Activated T-helper 17 cell treated with anti-CD3 and anti-CD28 coated beads, Interleukin-2, amount 50 U/mL, for 72 hours (primary cell): Measurements from ENCODE around the gene SCUBE1. TPM values are rescaled to one million over a fixed set of nuclear protein-coding genes. Genes with fewer than 3 reads are reported as not detected.
"Not testable (repeated sequence)": the region's sequence is repeated elsewhere in the genome, so short reads cannot be mapped to it uniquely, and the experiment has no call there.

ENCODE experiments used
- ATAC-seq: fragments of 150-1000 bp; cut with Tn5 transposase; replicated peaks from 2 replicates; pipeline ENCODE4 v1.10.0; 2021; ENCODE audit warnings: mild to moderate bottlenecking, moderate library complexity
- H3K27ac Mint-ChIP-seq: one replicate; pipeline ENCODE4 v1.8.0; 2022; ENCODE audit warnings: mixed read lengths
- H3K27me3 Mint-ChIP-seq: one replicate; pipeline ENCODE4 v1.8.0; 2022; ENCODE audit warnings: mixed read lengths
- H3K36me3 Mint-ChIP-seq: one replicate; pipeline ENCODE4 v1.8.0; 2022; ENCODE audit warnings: low read depth, mild to moderate bottlenecking, mixed read lengths
- H3K4me1 Mint-ChIP-seq: one replicate; pipeline ENCODE4 v1.8.0; 2022; ENCODE audit warnings: mixed read lengths
- H3K4me3 Mint-ChIP-seq: one replicate; pipeline ENCODE4 v1.8.0; 2022; ENCODE audit warnings: mild to moderate bottlenecking, mixed read lengths
- H3K9me3 Mint-ChIP-seq: one replicate; pipeline ENCODE4 v1.8.0; 2022; ENCODE audit warnings: mixed read lengths
- total RNA-seq, 2 donors: library from RNA; stranded (reverse); gene quantifications; one replicate each; pipeline ENCODE4 v1.2.3, GENCODE V29; 2022

SCUBE1 gene
- total RNA-seq, 2 donors from 2014 or later: not detected

DNA sequence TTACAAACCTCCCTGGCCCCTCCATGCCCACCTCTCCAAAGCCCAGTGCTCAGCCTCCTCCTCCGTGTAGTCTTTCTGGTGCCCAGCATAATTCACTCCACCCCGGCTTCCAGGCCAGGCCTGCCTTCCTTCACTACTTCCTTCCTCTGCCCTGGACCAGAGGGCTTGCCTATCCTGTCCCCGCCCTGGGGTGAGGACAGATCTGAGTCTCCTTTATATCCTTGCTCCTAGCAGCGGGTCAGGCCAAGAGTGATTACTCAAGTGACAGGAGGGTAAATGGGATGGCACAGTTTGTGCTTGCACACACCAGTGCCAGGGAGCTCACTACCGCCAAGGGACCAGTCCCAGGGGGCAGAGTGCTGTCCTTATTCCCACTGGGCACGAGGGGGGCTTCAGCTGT, 48.0 kb downstream of the SCUBE1 start:
- no peaks in the 10 kb centered on the region for H3K36me3 Mint-ChIP-seq
- H3K27me3 Mint-ChIP-seq: no peaks in the 10 kb centered on the region
- no peak overlapping the region for H3K4me3 Mint-ChIP-seq
- no peaks in the 10 kb centered on the region for H3K9me3 Mint-ChIP-seq
- no peaks in the 10 kb centered on the region for H3K4me1 Mint-ChIP-seq
- no peak for ATAC-seq
- H3K27ac Mint-ChIP-seq: no peak overlapping the region

DNA sequence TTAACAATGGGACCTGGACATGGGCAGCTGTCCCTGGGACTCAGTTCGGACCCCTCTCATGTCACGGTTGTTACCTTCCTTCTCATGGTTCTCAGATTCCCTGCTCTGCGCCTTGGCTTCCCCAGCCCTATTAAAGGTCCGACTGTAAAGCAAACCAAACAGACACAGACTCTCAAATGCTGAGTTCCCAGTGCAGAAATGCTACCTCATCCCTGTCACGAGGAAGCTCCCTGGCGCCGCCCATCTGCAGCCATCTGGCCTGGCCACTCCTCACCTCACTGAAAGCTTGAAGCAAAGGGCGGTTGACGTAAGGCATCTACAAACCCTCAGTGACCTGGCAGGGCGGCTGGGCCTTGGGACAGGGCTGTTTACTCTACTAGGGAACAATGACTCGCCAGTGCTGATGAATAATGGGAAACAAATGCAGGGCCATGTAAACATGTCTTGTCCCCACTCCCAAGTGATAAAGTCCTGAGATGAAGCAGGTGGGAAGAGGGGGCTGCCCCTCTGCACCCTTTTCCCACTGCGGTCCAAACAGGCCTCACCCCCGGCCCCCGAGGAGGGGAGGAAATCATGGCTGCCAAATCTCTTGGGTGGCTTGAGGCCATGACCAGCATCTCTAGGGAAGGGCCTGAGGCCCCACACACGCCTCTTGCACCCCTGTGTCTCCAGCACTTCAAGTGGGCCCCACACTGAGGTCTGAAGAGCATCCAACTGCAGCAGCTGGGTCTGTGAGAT, 49.3 kb downstream of the SCUBE1 start:
- no peaks in the 10 kb centered on the region for H3K36me3 Mint-ChIP-seq
- no peak overlapping the region for H3K27ac Mint-ChIP-seq
- no peak for ATAC-seq
- H3K4me3 Mint-ChIP-seq: no peak overlapping the region
- no peaks in the 10 kb centered on the region for H3K4me1 Mint-ChIP-seq
- no peaks in the 10 kb centered on the region for H3K27me3 Mint-ChIP-seq
- no peaks in the 10 kb centered on the region for H3K9me3 Mint-ChIP-seq

DNA sequence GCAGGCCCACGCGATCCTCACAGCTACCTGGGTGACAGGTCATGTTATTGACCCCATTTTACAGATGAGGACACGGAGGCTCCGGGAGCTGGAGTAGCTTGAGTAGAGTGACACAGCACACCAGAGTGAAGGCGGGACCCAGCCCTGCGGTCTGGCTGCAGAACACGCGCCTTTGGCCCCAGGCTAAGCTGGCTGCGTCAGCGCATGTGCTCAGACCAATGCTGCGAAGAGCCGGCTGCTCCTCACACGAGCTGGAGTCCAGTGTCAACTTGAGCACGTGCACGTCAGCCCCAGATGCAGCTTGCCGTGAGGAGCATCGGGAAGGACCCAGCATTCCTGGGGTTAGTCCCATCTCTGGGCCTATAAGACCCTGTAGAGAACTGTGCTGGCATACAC, 49.9 kb downstream of the SCUBE1 start:
- no peak for ATAC-seq
- no peaks in the 10 kb centered on the region for H3K4me1 Mint-ChIP-seq
- no peaks in the 10 kb centered on the region for H3K36me3 Mint-ChIP-seq
- no peaks in the 10 kb centered on the region for H3K27me3 Mint-ChIP-seq
- H3K27ac Mint-ChIP-seq: no peak overlapping the region
- H3K9me3 Mint-ChIP-seq: no peaks in the 10 kb centered on the region
- H3K4me3 Mint-ChIP-seq: no peak overlapping the region

- H3K4me3 Mint-ChIP-seq: no peak overlapping the region
- H3K27ac Mint-ChIP-seq: no peak overlapping the region
- no peaks in the 10 kb centered on the region for H3K9me3 Mint-ChIP-seq
- no peaks in the 10 kb centered on the region for H3K36me3 Mint-ChIP-seq
- ATAC-seq: no peak
- no peaks in the 10 kb centered on the region for H3K27me3 Mint-ChIP-seq
- H3K4me1 Mint-ChIP-seq: no peaks in the 10 kb centered on the region
Measured at GRCh38 chr22:43292630-43293018, 50.5 kb downstream of the SCUBE1 start.

DNA sequence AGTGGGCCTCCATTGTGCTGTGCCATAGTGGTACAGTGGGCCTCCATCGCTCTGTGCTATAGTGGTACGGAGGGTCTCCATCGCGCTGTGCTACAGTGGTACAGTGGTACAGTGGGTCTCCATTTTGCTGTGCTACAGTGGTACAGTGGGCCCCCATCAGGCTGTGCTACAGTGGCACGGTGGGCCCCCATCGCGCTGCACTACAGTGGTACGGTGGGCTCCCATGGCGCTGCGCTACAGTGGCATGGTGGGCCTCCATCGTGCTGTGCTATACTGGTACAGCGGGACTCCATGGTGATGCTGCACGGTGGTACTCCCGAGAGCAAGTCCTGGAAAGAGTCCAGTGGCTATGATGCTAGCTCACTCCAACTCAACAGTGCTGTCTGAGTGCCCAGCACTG, 51.8 kb downstream of the SCUBE1 start:
- Mint-ChIP-seq H3K9me3 (no peaks in the 10 kb centered on the region), H3K27me3 (no peaks in the 10 kb centered on the region), H3K4me1 (no peaks in the 10 kb centered on the region), H3K36me3 (no peaks in the 10 kb centered on the region), H3K27ac (no peak overlapping the region), H3K4me3 (no peak overlapping the region)
- no peak for ATAC-seq

DNA sequence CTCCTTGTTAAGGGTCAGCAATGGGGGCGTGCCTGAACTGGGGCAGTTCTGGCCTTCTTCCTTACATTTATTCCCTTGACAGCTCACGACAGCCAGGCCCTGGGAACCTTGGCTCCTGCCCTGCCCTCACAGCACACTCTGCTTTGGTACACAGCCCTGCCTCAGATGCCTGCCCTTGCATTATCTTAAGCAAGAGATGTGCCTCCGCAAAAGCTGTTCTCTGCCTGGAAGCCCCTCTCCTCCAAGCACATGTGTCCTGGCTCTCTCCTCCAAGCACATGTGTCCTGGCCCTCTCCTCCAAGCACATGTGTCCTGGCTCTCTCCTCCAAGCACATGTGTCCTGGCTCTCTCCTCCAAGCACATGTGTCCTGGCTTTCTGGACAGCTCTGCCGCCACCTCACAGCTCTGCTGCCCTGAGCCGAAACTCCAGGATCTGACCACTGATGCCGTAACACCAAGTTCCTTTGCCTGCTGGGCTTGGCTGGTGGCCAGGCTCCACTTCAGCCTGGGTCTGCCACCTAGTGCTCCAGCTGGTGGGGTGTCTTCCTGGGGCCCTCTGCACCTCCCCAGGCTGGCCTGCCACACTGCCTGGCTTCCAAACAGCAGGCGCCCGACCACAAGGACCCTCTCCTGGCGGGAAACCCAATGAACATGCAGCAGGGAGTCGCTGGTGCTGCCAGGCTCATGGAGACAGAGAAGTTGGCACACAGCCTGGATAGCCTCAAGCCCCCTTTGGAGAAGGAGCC, 53.0 kb downstream of the SCUBE1 start:
- Mint-ChIP-seq H3K4me1 (no peaks in the 10 kb centered on the region), H3K4me3 (no peak overlapping the region), H3K27me3 (no peaks in the 10 kb centered on the region), H3K27ac (no peak overlapping the region), H3K36me3 (no peaks in the 10 kb centered on the region), H3K9me3 (no peaks in the 10 kb centered on the region)
- ATAC-seq: no peak

DNA sequence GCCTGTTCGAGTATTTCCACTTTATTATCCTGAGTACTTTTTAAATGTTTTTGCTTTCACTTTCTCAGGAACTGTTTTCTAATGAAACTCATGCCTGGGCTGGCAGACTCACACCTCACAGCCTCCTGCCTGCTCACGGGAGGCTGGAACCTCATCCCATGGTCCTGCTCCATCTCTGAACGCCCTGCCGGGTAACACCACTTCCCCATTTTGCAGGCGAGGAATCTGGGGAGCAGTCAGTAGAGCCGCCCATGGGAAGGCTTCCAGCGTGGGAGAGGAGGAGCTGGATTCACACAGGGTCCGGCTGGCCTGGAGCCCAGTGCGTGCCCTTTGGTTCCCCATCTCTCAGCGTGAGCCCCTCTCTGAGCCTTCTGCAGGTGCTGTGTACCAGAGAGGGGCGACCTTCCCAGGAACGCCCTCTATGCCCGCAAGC, 53.6 kb downstream of the SCUBE1 start:
- Mint-ChIP-seq H3K9me3 (no peaks in the 10 kb centered on the region), H3K4me1 (no peaks in the 10 kb centered on the region), H3K36me3 (no peaks in the 10 kb centered on the region), H3K27me3 (no peaks in the 10 kb centered on the region), H3K27ac (no peak overlapping the region), H3K4me3 (no peak overlapping the region)
- ATAC-seq: no peak

DNA sequence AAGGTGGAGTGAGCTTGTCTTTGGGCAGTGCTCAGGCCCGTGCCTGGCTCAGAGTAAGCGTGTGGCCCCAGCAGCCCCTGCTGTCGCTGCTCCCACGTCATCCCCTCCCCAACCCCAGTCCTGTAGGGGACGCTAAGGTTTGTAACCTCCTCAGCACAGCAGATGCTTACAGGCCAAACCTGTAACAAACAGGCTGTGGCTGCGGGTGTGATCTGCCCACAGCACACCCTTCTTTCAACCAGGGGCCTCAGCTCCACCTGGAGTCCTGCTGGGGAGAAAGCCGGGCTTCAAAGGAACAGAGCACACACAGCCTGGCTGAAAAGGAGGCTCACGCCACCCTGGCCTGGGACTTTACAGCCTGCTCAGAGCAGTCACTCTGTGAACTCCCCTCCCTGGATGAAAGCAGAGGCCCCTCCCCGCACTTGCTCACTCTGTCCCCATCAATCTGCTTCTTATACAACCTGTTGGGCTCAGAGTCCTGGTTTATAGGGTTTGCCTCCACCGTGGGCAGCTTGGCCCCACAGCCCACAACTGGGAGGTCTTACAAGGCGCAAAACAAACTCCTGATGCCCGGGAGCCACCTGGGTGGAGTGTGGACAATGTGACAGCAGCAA, 54.3 kb downstream of the SCUBE1 start:
- Mint-ChIP-seq H3K4me1 (no peaks in the 10 kb centered on the region), H3K27me3 (no peaks in the 10 kb centered on the region), H3K4me3 (no peak overlapping the region), H3K36me3 (no peaks in the 10 kb centered on the region), H3K9me3 (no peaks in the 10 kb centered on the region), H3K27ac (no peak overlapping the region)
- no peak for ATAC-seq

- ATAC-seq: no peak
- Mint-ChIP-seq H3K27me3 (no peaks in the 10 kb centered on the region), H3K36me3 (no peaks in the 10 kb centered on the region), H3K4me3 (no peak overlapping the region), H3K9me3 (no peaks in the 10 kb centered on the region), H3K4me1 (no peaks in the 10 kb centered on the region), H3K27ac (no peak overlapping the region)
Measured at GRCh38 chr22:43288378-43288777, 54.8 kb downstream of the SCUBE1 start.

DNA sequence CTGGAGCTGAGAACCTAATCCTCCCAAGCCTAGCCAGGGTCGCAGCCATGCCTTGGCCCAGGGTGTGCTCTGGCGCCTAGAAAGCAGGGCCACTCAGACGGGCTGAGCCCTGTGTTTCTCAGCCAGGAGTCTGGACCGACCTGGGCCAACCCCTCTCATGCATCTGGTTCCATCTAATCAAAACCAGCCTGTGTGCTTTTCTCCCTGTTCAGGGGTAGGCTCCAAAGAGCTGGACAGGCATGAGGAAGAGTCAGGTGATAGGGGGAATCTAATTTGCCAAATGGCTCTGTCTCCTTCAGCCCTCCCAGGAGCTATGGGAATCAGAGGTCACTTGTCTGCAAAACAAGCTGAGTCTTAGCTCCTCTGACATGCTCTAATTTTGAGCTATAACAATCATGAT, 55.7 kb downstream of the SCUBE1 start:
- H3K4me3 Mint-ChIP-seq: no peak overlapping the region
- H3K36me3 Mint-ChIP-seq: no peaks in the 10 kb centered on the region
- no peaks in the 10 kb centered on the region for H3K9me3 Mint-ChIP-seq
- no peak overlapping the region for H3K27ac Mint-ChIP-seq
- no peak for ATAC-seq
- no peaks in the 10 kb centered on the region for H3K4me1 Mint-ChIP-seq
- H3K27me3 Mint-ChIP-seq: no peaks in the 10 kb centered on the region

DNA sequence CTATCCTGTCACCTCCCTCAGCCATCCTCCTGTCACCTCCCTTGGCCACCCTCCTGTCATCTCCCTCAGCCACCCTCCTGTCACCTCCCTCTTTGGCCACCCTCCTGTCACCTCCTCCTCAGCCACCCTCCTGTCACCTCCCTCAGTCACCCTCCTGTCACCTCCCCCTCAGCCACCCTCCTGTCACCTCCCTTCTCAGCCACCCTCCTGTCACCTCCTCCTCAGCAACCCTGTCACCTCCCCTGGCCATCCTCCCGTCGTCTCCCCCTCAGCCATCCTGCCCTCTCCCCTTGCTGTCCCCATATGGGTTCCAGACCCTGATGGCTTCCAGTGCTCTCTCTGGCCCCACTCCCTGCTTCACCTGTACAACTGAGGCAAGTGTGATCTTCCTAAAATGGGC, 61.8 kb downstream of the SCUBE1 start:
- no peaks in the 10 kb centered on the region for H3K27me3 Mint-ChIP-seq
- H3K4me1 Mint-ChIP-seq: no peaks in the 10 kb centered on the region
- no peak overlapping the region for H3K4me3 Mint-ChIP-seq
- no peaks in the 10 kb centered on the region for H3K36me3 Mint-ChIP-seq
- H3K27ac Mint-ChIP-seq: no peak overlapping the region
- no peak for ATAC-seq
- H3K9me3 Mint-ChIP-seq: no peaks in the 10 kb centered on the region

DNA sequence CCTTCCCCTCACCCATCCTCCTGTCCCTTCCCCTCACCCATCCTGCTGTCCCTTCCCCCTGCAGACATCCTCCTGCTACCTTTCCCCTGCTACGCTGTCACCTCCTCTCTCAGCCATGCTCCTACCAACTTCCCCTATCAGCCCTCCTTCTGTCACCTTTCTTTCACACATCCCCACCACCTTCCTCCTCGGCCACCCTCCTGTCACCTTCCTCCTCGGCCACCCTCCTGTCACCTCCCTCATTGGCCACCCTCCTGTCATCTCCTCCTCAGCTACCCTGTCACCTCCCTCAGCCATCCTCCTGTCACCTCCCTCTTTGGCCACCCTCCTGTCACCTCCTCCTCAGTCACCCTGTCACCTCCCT, 62.7 kb downstream of the SCUBE1 start:
- not testable (repeated sequence) for H3K4me3 Mint-ChIP-seq, H3K9me3 Mint-ChIP-seq, H3K36me3 Mint-ChIP-seq, H3K27me3 Mint-ChIP-seq, ATAC-seq, H3K4me1 Mint-ChIP-seq, H3K27ac Mint-ChIP-seq

- Mint-ChIP-seq H3K36me3 (no peaks in the 10 kb centered on the region), H3K27ac (no peak overlapping the region), H3K4me1 (peaks cover 7% of the 10 kb centered on the region), H3K27me3 (peaks cover 9% of the 10 kb centered on the region), H3K4me3 (no peak overlapping the region), H3K9me3 (no peaks in the 10 kb centered on the region)
- no peak for ATAC-seq
Measured at GRCh38 chr22:43279867-43280522, 63.2 kb downstream of the SCUBE1 start.

DNA sequence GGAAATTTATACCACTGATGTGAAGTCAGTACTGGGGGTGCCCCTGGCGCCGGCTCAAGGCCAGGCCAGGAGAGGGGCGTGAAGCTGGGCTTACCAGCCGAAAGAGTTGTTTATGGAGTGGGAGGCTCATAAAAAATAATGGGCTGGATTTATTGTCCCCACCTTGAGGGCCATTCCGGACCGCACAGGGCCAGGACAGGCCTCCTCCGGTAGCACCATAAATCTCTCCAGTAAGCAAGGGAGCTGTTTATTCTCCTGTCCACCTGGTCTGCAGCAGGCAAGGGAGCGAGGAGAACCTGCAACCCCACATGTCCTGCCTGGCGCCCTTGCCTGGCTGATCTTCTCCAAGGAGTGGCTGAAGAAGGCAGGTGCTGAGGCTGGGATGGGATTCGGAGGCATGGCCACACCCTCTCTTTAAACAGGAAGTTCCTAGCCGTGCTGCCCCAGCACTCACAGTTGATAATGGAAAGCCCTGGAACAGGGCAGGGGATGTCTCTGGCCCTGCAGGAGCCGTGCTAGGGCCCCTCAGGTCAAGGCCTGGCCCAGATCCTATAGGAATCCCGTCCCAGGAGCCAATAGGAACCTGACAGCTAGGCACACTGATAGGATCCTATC, 65.1 kb downstream of the SCUBE1 start:
- Mint-ChIP-seq H3K27ac (no peak overlapping the region), H3K4me3 (no peak overlapping the region), H3K27me3 (peaks cover 9% of the 10 kb centered on the region), H3K4me1 (peaks cover 7% of the 10 kb centered on the region), H3K9me3 (no peaks in the 10 kb centered on the region), H3K36me3 (no peaks in the 10 kb centered on the region)
- ATAC-seq: no peak
